Chondrocyte (in vitro differentiated cells): ENCODE results near the gene CHN1. TPM values are rescaled to one million over a fixed set of nuclear protein-coding genes. Genes with fewer than 3 reads are reported as not detected.
A peak's percentile ranks its signal among the peaks of the same experiment; 100 is the strongest.

Experiments used
- DNase-seq: peaks from one replicate; pipeline ENCODE4 v3.0.0; 2021; ENCODE audit warnings: mixed read lengths, low spot score
- H3K27ac Mint-ChIP-seq: one replicate; pipeline ENCODE4 v1.8.0; 2021; ENCODE audit warnings: mild to moderate bottlenecking, moderate library complexity, mixed read lengths; ENCODE audit not compliant: unreplicated experiment
- H3K27me3 Mint-ChIP-seq: 2 replicates; pipeline ENCODE4 v1.8.0; 2021; ENCODE audit warnings: low read depth, mixed read lengths
- H3K36me3 Mint-ChIP-seq: 2 replicates; pipeline ENCODE4 v1.8.0; 2021; ENCODE audit warnings: low read depth, mixed read lengths
- H3K4me1 Mint-ChIP-seq: 2 replicates; pipeline ENCODE4 v1.8.0; 2021; ENCODE audit warnings: low read depth, mild to moderate bottlenecking, mixed read lengths
- H3K4me3 Mint-ChIP-seq: one replicate; pipeline ENCODE4 v1.8.0; 2021; ENCODE audit warnings: mild to moderate bottlenecking, moderate library complexity, mixed read lengths; ENCODE audit not compliant: unreplicated experiment
- H3K9me3 Mint-ChIP-seq: 2 replicates; pipeline ENCODE4 v1.8.0; 2021; ENCODE audit warnings: low read depth, mixed read lengths
- total RNA-seq: library from RNA; stranded (reverse); gene quantifications from 3 replicates; pipeline ENCODE4 v1.2.1, GENCODE V29; 2021
- TF ChIP-seq, protein P1 (sequence below): fragments of 200-600 bp; sonication (generic); IDR thresholded peaks from 2 replicates; pipeline ENCODE4 v1.5.0; 2021; ENCODE audit warnings: antibody characterized with exemption, mild to moderate bottlenecking, moderate library complexity

Gene CHN1
- total RNA-seq, 1 donor from 2014 or later, result 23.1 TPM

- H3K27ac Mint-ChIP-seq, result peak overlapping the region; percentile 27
Observed at GRCh38 chr2:175002547-175003274, 2.5 kb downstream of the CHN1 start.

DNA sequence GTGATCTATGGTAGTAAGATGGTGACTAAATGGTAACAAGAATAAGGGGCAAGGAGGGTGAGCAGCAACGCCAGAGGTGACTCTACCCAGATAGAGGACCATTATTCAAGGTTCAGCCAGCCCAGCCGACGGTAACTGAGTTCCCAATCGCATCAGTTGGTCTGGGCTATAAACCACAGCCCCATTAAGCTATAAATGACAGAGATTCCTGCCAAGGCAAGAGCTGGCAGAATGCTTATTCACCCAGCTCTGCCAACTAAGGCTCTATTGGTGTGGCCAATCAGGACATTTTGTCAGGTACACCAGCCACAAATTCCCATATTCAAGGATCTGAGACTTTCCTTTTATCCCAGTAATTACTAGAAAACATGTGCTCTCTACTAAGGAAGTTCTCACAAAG is 3.6 kb downstream of the CHN1 start:
- Mint-ChIP-seq H3K9me3 (no peaks in the 10 kb centered on the region), H3K27ac (no peak overlapping the region), H3K36me3 (no peaks in the 10 kb centered on the region), H3K4me3 (no peak overlapping the region), H3K4me1 (peaks cover 33% of the 10 kb centered on the region), H3K27me3 (peaks cover 2% of the 10 kb centered on the region)
- TF ChIP-seq, protein P1, sequence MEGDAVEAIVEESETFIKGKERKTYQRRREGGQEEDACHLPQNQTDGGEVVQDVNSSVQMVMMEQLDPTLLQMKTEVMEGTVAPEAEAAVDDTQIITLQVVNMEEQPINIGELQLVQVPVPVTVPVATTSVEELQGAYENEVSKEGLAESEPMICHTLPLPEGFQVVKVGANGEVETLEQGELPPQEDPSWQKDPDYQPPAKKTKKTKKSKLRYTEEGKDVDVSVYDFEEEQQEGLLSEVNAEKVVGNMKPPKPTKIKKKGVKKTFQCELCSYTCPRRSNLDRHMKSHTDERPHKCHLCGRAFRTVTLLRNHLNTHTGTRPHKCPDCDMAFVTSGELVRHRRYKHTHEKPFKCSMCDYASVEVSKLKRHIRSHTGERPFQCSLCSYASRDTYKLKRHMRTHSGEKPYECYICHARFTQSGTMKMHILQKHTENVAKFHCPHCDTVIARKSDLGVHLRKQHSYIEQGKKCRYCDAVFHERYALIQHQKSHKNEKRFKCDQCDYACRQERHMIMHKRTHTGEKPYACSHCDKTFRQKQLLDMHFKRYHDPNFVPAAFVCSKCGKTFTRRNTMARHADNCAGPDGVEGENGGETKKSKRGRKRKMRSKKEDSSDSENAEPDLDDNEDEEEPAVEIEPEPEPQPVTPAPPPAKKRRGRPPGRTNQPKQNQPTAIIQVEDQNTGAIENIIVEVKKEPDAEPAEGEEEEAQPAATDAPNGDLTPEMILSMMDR, result no peak
- no peak for DNase-seq

More at GRCh38 chr2:175002547-175003274, 2.5 kb downstream of the CHN1 start:
- Mint-ChIP-seq H3K4me1 (peaks cover 24% of the 10 kb centered on the region), H3K27me3 (peaks cover 8% of the 10 kb centered on the region), H3K9me3 (no peaks in the 10 kb centered on the region), H3K36me3 (no peaks in the 10 kb centered on the region), H3K4me3 (no peak overlapping the region)
- TF ChIP-seq, protein P1, result no peak
- no peak for DNase-seq

DNA sequence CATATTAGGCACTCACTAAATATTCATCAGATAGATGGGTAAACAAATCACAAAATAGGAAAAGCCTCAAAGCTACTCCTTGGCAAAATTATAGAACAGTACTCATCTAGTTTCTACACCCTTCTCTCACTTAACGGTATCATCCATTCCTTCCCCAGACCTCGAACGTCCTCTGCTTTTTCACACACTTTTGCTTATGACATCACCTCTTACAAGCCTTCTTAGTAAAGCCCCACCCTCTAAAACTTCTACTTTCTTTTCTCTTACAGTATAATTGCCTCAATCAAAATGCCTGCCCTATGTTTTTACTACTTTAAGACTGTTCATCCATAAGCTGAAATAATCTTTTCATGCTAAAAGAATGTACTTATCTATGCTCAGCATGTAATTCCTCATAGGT is 8.1 kb downstream of the CHN1 start:
- H3K27ac Mint-ChIP-seq, result no peak overlapping the region
- no peaks in the 10 kb centered on the region for H3K9me3 Mint-ChIP-seq
- no peak overlapping the region for H3K4me3 Mint-ChIP-seq
- DNase-seq, result no peak
- TF ChIP-seq, protein P1, result no peak
- no peaks in the 10 kb centered on the region for H3K36me3 Mint-ChIP-seq
- peaks cover 25% of the 10 kb centered on the region for H3K4me1 Mint-ChIP-seq
- H3K27me3 Mint-ChIP-seq, result peaks cover 3% of the 10 kb centered on the region

DNA sequence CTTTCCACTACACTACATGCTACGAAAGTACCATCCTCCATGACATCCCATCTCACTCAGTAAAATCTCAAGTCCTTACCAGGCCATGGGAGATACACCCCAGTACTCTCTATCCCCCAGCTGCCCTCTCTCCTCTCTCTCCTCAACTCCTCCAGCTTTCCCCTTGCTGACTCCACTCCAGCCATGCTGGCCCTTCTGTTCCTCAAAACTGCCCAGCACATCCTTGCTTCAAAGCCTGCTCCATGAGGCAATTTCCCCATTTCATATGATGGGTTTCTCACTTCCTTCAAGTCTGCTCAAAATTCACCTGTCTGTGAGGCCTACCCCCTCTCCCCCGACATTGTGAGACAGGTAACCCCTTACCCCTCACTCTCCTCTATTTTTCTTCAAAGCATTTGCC is 8.6 kb downstream of the CHN1 start:
- H3K36me3 Mint-ChIP-seq, result no peaks in the 10 kb centered on the region
- H3K4me1 Mint-ChIP-seq, result peaks cover 25% of the 10 kb centered on the region
- TF ChIP-seq, protein P1, result no peak
- H3K27ac Mint-ChIP-seq, result no peak overlapping the region
- no peak for DNase-seq
- peaks cover 3% of the 10 kb centered on the region for H3K27me3 Mint-ChIP-seq
- H3K4me3 Mint-ChIP-seq, result no peak overlapping the region
- no peaks in the 10 kb centered on the region for H3K9me3 Mint-ChIP-seq

DNA sequence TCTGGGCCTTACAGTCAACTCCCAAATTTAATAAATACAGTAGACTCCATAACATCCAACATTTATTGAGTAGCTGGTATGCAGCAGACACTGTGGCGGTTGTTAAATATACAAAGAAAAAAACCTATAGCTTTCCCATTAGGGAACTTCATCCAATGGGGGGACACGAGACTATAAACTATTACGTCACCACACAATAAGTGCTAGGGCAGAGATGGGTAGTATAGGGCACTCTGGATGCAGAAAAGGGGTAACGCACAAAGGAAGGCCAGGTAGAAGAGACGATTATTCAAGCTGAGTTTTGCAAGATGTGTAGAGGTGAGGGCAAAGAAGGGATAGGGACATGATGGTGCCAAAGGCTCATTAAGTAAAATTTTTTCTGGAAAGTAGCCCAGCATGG is 10.8 kb downstream of the CHN1 start:
- no peak overlapping the region for H3K4me3 Mint-ChIP-seq

More for the DNA sequence above, 10.8 kb downstream of the CHN1 start:
- no peak for DNase-seq
- H3K9me3 Mint-ChIP-seq, result no peaks in the 10 kb centered on the region
- no peaks in the 10 kb centered on the region for H3K36me3 Mint-ChIP-seq
- peaks cover 3% of the 10 kb centered on the region for H3K27me3 Mint-ChIP-seq
- TF ChIP-seq, protein P1, result no peak
- peaks cover 31% of the 10 kb centered on the region for H3K4me1 Mint-ChIP-seq
- no peak overlapping the region for H3K27ac Mint-ChIP-seq
